GM12891 (cell line): ENCODE results near the gene TMOD3.

Experiments used
- PAX5 ChIP-seq: IDR thresholded peaks from 2 replicates; pipeline ENCODE4 v1.6.1; 2011; ENCODE audit warnings: low read length, moderate library complexity, mild to moderate bottlenecking; ENCODE audit not compliant: insufficient read depth, severe bottlenecking
- POLR2A ChIP-seq: IDR thresholded peaks from 2 replicates; pipeline ENCODE4 v1.6.1; 2011; ENCODE audit warnings: low read depth, low read length, control low read depth
- POLR2AphosphoS5 ChIP-seq: IDR thresholded peaks from 2 replicates; pipeline ENCODE4 v1.6.1; 2011; ENCODE audit warnings: low read depth, low read length, control low read depth
- TAF1 ChIP-seq: IDR thresholded peaks from 2 replicates; pipeline ENCODE4 v1.6.1; 2011; ENCODE audit warnings: low read depth, low read length, control low read depth

GRCh38 chr15:51809457-51809856, 20.0 kb upstream of the TMOD3 start:
- TF ChIP-seq POLR2AphosphoS5, result no peak
- TF ChIP-seq POLR2A, result no peak
- no peak for TF ChIP-seq PAX5
- TF ChIP-seq TAF1, result no peak
